H7 (cell line): ENCODE results near the gene FAM228A. TPM values are rescaled to one million over a fixed set of nuclear protein-coding genes. Genes with fewer than 3 reads are reported as not detected.
A peak's percentile ranks its signal among the peaks of the same experiment; 100 is the strongest.
"Not testable (repeated sequence)": the region's sequence is repeated elsewhere in the genome, so short reads cannot be mapped to it uniquely, and the experiment has no call there.

Experiments
- DNase-seq: peaks from one replicate; pipeline ENCODE4 v3.0.0; 2012
- H3K27me3 ChIP-seq: 2 replicates; pipeline ENCODE4 v1.6.0; 2011; ENCODE audit warnings: mild to moderate bottlenecking, low read length; ENCODE audit not compliant: control insufficient read depth, insufficient read depth
- H3K36me3 ChIP-seq: replicated peaks from 2 replicates; pipeline ENCODE4 v1.5.1; 2011; ENCODE audit warnings: low read length; ENCODE audit not compliant: control insufficient read depth, insufficient read depth
- H3K4me3 ChIP-seq: 2 replicates; pipeline ENCODE4 v1.5.1; 2011; ENCODE audit warnings: low read depth, mild to moderate bottlenecking, control low read depth, low read length, moderate library complexity; ENCODE audit not compliant: insufficient read depth
- total RNA-seq: library from RNA; depleted of rRNA; stranded (reverse); fragments of >200 nt; shearing (Covaris generic); gene quantifications from 2 replicates; pipeline ENCODE4 v1.2.3, GENCODE V29; 2014

Gene FAM228A
- total RNA-seq, 1 experiment from 2014 or later = 0.14 TPM

DNA sequence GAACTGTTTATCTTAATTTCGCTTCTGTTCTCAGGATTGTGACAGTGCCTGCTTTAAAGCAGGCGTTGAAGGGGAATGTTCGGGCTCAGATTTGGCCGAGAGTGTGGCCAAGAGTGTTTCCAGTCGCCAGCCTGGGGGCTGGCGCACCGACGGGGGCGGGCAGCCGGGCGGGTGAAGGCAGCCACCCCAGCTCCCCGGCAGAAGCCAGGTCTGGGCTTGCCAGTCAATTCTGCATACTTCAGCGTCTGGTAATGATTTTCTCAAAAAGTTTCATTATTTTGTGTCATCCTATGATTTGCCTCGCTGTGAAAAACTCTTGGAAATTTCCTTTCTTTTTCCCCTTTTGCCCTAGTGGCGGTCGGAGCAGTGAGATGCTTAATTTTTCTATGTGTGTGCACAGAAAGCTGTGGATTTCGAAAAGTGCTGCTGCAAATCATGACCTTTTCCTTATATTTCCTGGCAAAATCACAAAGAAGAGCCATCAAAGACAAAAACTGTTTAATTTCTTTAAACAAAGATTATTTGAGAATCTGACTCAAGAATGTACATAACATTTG, 856 bp downstream of the FAM228A start:
- Histone ChIP-seq H3K27me3 (no peaks in the 10 kb centered on the region), H3K36me3 (no peaks in the 10 kb centered on the region), H3K4me3 (no peak overlapping the region)
- DNase-seq = no peak

DNA sequence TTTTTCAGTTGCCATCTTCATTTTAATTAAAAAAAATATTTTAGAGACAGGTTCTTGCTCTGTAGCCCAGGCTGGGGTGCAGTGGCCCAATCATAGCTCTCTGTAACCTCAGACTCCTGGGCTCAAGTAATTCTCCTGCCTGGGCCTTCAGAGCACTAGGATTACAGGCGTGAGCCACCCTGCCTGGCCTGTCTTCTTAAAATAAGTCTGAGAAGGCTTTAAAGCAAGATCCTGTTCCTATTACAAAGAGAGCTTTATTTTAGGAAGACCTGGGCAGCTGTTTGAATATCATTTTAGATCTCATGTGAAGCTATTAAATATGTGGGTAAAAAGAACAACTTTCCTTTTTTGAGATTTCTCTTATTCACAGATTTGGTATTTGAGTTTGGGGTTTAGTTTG, 1.5 kb downstream of the FAM228A start:
- no peak for DNase-seq
- Histone ChIP-seq H3K36me3 (no peaks in the 10 kb centered on the region), H3K4me3 (no peak overlapping the region), H3K27me3 (no peaks in the 10 kb centered on the region)

DNA sequence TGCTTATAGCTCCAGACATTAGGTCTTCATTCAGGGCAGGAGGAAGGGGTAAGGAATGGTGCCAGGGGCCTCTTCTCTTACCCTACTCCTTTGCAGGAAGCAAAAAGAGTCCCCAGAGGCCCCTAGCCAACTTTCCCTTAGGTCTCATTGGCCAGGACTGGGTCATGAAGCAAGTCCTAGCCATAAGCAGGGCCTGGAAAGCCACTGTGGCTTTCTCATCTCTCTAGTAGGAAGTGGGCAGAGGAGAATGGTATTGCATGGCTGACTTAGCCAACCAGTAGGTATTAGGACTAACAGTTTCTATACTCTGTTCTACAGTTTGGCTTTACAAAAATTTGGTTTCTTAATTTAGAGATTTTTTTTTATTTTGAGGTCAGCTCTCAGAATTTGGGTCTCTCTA, 4.8 kb downstream of the FAM228A start:
- DNase-seq = no peak
- H3K27me3 ChIP-seq = no peaks in the 10 kb centered on the region
- no peak overlapping the region for H3K4me3 ChIP-seq
- no peaks in the 10 kb centered on the region for H3K36me3 ChIP-seq

DNA sequence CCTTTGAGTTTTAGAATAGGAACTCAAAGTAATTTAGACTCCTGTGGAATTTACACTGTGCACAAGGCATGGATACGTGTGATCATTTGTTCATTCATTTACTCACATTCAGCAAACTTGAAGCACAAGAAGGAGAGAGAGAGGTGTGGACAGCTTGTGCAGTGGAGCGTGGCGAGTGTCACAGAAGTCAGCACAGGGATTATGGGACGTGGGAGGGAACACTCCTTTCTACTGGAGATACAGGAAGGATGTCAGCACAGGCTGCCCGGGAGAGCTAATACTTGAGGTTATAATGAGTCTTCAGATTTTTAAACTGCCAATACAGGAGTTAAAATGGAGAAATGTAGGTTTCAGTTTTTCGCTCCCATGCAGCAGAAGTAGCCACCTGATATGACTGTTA, 7.0 kb downstream of the FAM228A start:
- Histone ChIP-seq H3K36me3 (no peaks in the 10 kb centered on the region), H3K27me3 (no peaks in the 10 kb centered on the region), H3K4me3 (no peak overlapping the region)
- no peak for DNase-seq

- no peak overlapping the region for H3K4me3 ChIP-seq
- H3K36me3 ChIP-seq = no peaks in the 10 kb centered on the region
- DNase-seq = no peak
- H3K27me3 ChIP-seq = no peaks in the 10 kb centered on the region
Measured at GRCh38 chr2:24182507-24182906, 7.7 kb downstream of the FAM228A start.

- DNase-seq = no peak
- no peaks in the 10 kb centered on the region for H3K36me3 ChIP-seq
Measured at GRCh38 chr2:24183366-24184069, 8.7 kb downstream of the FAM228A start.

GRCh38 chr2:24189551-24189950, 14.7 kb downstream of the FAM228A start:
- no peaks in the 10 kb centered on the region; the same call in 1 of the 2 replicates for H3K27me3 ChIP-seq
- DNase-seq = no peak
- H3K36me3 ChIP-seq = no peaks in the 10 kb centered on the region
- H3K4me3 ChIP-seq = no peak overlapping the region

More at GRCh38 chr2:24183366-24184069, 8.7 kb downstream of the FAM228A start:
- H3K27me3 ChIP-seq = no peaks in the 10 kb centered on the region
- H3K4me3 ChIP-seq = no peak overlapping the region

DNA sequence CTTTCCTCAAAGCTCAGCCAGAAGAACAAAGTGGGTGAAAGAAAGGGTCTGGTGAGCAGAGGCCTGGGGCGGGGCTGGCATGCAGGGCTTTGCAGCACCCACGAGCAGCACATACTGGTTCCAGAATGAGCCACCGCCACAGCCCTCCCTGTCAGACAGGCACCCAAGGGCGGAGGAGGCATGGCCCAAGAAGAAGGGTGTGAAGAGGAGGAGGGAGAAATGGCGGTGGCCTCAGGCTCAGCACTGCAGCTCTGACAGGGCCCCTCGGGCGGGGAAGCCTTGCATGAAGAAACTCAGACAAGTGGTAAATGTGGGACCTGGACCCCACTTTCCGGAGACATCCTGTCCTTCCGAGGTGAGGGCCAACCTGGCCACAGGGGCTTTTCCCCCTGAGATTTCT, 15.7 kb downstream of the FAM228A start:
- H3K27me3 ChIP-seq = no peaks in the 10 kb centered on the region; the same call in 1 of the 2 replicates
- no peak overlapping the region for H3K4me3 ChIP-seq
- no peak for DNase-seq
- no peaks in the 10 kb centered on the region for H3K36me3 ChIP-seq

GRCh38 chr2:24191156-24191555, 16.3 kb downstream of the FAM228A start:
- no peak for DNase-seq
- Histone ChIP-seq H3K4me3 (no peak overlapping the region), H3K27me3 (no peaks in the 10 kb centered on the region; the same call in 1 of the 2 replicates), H3K36me3 (no peaks in the 10 kb centered on the region)

- Histone ChIP-seq H3K36me3 (no peaks in the 10 kb centered on the region), H3K27me3 (no peaks in the 10 kb centered on the region; the same call in 1 of the 2 replicates), H3K4me3 (no peak overlapping the region)
- no peak for DNase-seq
Measured at GRCh38 chr2:24191848-24192247, 17.0 kb downstream of the FAM228A start.

DNA sequence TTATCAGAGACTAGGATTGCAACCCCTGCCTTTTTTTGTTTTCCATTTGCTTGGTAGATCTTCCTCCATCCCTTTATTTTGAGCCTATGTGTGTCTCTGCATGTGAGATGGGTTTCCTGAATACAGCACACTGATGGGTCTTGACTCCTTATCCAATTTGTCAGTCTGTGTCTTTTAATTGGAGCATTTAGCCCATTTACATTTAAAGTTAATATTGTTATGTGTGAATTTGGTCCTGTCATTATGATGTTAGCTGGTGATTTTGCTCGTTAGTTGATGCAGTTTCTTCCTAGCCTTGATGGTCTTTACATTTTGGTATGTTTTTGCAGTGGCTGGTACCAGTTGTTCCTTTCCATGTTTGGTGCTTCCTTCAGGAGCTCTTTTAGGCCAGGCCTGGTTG, 22.4 kb downstream of the FAM228A start:
- not testable (repeated sequence) for DNase-seq, H3K4me3 ChIP-seq, H3K36me3 ChIP-seq, H3K27me3 ChIP-seq

DNA sequence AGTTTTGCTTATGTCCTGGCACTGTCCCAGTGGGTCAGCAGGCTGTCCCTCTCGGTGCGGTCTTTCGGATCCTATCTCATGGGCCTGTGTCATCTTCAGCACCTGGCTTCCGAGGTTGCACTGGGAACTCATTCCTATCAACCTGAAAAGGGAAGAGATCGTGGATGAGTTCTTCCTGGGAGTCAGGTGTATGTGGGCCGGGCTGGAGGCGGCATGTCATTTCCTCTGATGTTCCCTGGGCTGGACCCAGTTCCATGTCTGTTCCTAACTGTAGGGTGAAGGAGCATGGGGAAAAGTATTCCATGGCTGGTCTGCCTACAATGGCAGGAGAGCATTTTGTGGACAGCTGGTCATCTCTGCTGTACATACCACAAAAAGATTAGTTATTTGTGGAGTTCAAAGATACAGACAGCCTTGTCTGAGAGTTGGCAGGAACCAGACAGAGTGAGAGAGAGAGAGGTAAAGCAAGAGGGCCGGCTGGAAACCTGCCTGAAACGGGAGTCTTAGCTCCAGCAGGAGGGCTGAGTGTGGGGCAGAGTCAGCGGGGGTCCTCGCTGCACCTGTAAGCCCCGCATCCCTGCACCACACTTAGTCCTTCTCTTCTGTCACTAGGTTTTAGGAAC, 25.2 kb downstream of the FAM228A start:
- H3K36me3 ChIP-seq = no peaks in the 10 kb centered on the region
- H3K4me3 ChIP-seq = no peak overlapping the region
- no peak for DNase-seq
- no peaks in the 10 kb centered on the region for H3K27me3 ChIP-seq

GRCh38 chr2:24200799-24201198, 25.9 kb downstream of the FAM228A start:
- H3K36me3 ChIP-seq = no peaks in the 10 kb centered on the region
- H3K4me3 ChIP-seq = no peak overlapping the region
- H3K27me3 ChIP-seq = no peaks in the 10 kb centered on the region
- DNase-seq = no peak

- peak; percentile 53 for DNase-seq
- H3K36me3 ChIP-seq = no peaks in the 10 kb centered on the region
- no peak overlapping the region for H3K4me3 ChIP-seq
- H3K27me3 ChIP-seq = no peaks in the 10 kb centered on the region
Measured at GRCh38 chr2:24203029-24203786, 28.4 kb downstream of the FAM228A start.

- DNase-seq = no peak
- H3K4me3 ChIP-seq = no peak overlapping the region
- H3K27me3 ChIP-seq = no peaks in the 10 kb centered on the region
- H3K36me3 ChIP-seq = no peaks in the 10 kb centered on the region; the same call in 1 of the 2 replicates
Measured at GRCh38 chr2:24203787-24204150, 28.9 kb downstream of the FAM228A start.
